NB4 (cell line): ENCODE data around the gene TRPM6.

Source experiments
- DNase-seq: peaks from one replicate; pipeline ENCODE4 v3.0.0; 2010; ENCODE audit warnings: low read depth
- H3K4me3 ChIP-seq: one replicate; pipeline ENCODE4 v1.5.1; 2011; ENCODE audit warnings: mild to moderate bottlenecking, low read depth, low read length, moderate library complexity
- MAX ChIP-seq: IDR thresholded peaks from 2 replicates; pipeline ENCODE4 v1.6.1; 2011; ENCODE audit warnings: low read depth, low read length
- MYC ChIP-seq: IDR thresholded peaks from 2 replicates; pipeline ENCODE4 v1.6.1; 2011; ENCODE audit warnings: low read depth, low read length
- POLR2A ChIP-seq: IDR thresholded peaks from 2 replicates; pipeline ENCODE4 v1.6.1; 2011; ENCODE audit warnings: mild to moderate bottlenecking; ENCODE audit not compliant: insufficient read length; ENCODE audit errors: extremely low read depth
- TF ChIP-seq, protein P1 (sequence below): IDR thresholded peaks from one replicate; pipeline ENCODE4 v1.5.1; 2012; ENCODE audit warnings: low read depth, low read length

The TRPM6 gene

GRCh38 chr9:74735761-74736160 lies 152.0 kb downstream of the TRPM6 start:
- no peak overlapping the region for H3K4me3 ChIP-seq
- no peak for DNase-seq
- TF ChIP-seq MAX (no peak), MYC (no peak)
- TF ChIP-seq, protein P1, sequence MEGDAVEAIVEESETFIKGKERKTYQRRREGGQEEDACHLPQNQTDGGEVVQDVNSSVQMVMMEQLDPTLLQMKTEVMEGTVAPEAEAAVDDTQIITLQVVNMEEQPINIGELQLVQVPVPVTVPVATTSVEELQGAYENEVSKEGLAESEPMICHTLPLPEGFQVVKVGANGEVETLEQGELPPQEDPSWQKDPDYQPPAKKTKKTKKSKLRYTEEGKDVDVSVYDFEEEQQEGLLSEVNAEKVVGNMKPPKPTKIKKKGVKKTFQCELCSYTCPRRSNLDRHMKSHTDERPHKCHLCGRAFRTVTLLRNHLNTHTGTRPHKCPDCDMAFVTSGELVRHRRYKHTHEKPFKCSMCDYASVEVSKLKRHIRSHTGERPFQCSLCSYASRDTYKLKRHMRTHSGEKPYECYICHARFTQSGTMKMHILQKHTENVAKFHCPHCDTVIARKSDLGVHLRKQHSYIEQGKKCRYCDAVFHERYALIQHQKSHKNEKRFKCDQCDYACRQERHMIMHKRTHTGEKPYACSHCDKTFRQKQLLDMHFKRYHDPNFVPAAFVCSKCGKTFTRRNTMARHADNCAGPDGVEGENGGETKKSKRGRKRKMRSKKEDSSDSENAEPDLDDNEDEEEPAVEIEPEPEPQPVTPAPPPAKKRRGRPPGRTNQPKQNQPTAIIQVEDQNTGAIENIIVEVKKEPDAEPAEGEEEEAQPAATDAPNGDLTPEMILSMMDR = no peak

DNA sequence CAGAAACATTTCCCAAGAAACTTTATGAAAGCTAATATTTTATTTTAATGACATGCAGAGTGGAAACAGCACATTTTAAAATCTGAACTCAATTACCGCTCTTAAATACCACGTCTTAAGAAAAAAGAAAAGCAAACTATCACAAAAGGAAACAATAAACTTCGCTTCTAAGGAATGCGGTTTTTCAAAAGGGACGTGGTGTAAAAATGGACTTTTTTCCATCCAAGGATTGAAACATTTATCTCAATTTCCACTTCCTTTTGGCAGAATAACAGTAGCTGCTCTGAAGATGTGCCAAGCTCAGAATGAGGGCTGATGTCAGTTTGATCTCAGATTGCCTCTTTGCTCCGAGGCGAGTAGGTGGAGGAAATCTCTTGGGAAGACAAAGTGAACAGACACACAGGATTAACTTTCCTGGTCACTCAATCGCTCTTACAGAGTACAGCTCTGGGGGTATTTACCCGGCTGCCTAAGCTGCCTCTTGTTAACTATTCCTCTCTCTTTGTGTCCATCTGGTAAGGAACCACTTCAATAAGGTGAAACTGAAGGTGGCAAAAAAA lies 158.5 kb downstream of the TRPM6 start:
- TF ChIP-seq, protein P1 = no peak
- TF ChIP-seq POLR2A (no peak), MAX (no peak), MYC (no peak)
- no peak overlapping the region for H3K4me3 ChIP-seq
- no peak for DNase-seq

GRCh38 chr9:74728176-74728575 lies 159.5 kb downstream of the TRPM6 start:
- no peak for TF ChIP-seq POLR2A
- TF ChIP-seq MYC = no peak
- no peak for TF ChIP-seq MAX
- TF ChIP-seq, protein P1 = no peak
- DNase-seq = no peak

GRCh38 chr9:74726581-74726980 lies 161.1 kb downstream of the TRPM6 start:
- TF ChIP-seq, protein P1 = no peak
- TF ChIP-seq MYC (no peak), MAX (no peak), POLR2A (no peak)
- no peak for DNase-seq

More at GRCh38 chr9:74728176-74728575, 159.5 kb downstream of the TRPM6 start:
- no peak overlapping the region for H3K4me3 ChIP-seq

DNA sequence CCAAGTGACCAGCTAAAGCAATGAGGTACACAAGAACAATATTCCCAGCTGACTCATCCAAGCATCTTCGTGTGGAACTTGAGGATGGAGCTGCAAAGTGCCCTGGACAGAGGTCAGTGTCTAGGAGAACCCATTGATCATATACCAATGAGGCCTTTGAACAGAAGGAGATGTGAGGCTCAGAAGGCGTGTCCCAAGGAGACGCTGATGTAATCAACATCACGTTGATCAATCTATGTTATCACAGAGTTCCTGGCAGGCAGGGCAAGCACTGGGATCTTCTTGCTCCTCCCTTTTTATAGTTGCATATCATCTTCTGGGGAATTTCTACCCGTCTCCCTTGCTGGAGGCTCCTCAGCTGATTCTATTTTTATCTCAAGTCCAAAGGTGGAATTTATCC lies 163.4 kb downstream of the TRPM6 start:
- TF ChIP-seq MYC (no peak), MAX (no peak), POLR2A (no peak)
- TF ChIP-seq, protein P1 = no peak
- no peak overlapping the region for H3K4me3 ChIP-seq
- DNase-seq = no peak

More at GRCh38 chr9:74726581-74726980, 161.1 kb downstream of the TRPM6 start:
- H3K4me3 ChIP-seq = no peak overlapping the region
